Brain microvascular endothelial cell (primary cell): ENCODE data around the gene BICDL2.

Experiments used
- DNase-seq: peaks from one replicate; pipeline ENCODE4 v3.0.0-alpha.2; 2020
- H3K27ac ChIP-seq: fragments of 250-450 bp; sonication (Bioruptor Pico); 2 replicates; pipeline ENCODE4 v1.5.1; 2020; ENCODE audit warnings: mild to moderate bottlenecking, moderate library complexity
- H3K27me3 ChIP-seq: fragments of 250-450 bp; sonication (Bioruptor Pico); replicated peaks from 2 replicates; pipeline ENCODE4 v1.5.1; 2020; ENCODE audit warnings: mild to moderate bottlenecking
- H3K36me3 ChIP-seq: fragments of 250-450 bp; sonication (Bioruptor Pico); replicated peaks from 2 replicates; pipeline ENCODE4 v1.5.1; 2020; ENCODE audit warnings: mild to moderate bottlenecking
- H3K4me3 ChIP-seq: 2 replicates; pipeline ENCODE4 v1.5.1; 2011; ENCODE audit warnings: low read depth, mild to moderate bottlenecking, control low read depth, low read length, moderate library complexity
- in situ Hi-C: cut with HindIII; loops from 2 replicates; pipeline ENCODE4 v1.10.0; 2017; ENCODE audit warnings: low sequenced_read_pairs, low pct_ligation_motif_present
- TF ChIP-seq, protein P1 (sequence below): IDR thresholded peaks from 2 replicates; pipeline ENCODE4 v1.5.1; 2011; ENCODE audit warnings: low read depth, mild to moderate bottlenecking, moderate library complexity, low read length, control low read depth, inconsistent platforms; ENCODE audit errors: missing control alignments

The BICDL2 gene

DNA sequence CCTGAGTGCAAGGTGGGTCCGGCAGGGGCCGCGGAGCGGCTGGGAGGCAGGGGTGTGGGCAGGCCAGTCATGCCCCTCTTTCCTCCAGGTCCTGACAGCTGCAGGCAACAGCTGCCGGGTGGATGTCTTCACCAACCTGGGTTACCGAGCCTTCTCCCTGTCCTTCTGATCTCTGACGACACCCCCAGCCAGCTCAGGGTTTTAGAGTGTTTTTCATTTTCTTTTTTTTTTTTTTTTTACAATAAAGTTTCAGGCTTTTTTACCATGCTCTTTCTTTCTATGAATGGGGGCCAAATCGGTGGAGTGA, 9.3 kb downstream of the BICDL2 start:
- in situ Hi-C loops = no loop called here
- H3K27ac ChIP-seq = no peak overlapping the region
- no peak overlapping the region for H3K4me3 ChIP-seq
- H3K36me3 ChIP-seq = peaks cover 13% of the 10 kb centered on the region
- no peak for DNase-seq
- TF ChIP-seq, protein P1, sequence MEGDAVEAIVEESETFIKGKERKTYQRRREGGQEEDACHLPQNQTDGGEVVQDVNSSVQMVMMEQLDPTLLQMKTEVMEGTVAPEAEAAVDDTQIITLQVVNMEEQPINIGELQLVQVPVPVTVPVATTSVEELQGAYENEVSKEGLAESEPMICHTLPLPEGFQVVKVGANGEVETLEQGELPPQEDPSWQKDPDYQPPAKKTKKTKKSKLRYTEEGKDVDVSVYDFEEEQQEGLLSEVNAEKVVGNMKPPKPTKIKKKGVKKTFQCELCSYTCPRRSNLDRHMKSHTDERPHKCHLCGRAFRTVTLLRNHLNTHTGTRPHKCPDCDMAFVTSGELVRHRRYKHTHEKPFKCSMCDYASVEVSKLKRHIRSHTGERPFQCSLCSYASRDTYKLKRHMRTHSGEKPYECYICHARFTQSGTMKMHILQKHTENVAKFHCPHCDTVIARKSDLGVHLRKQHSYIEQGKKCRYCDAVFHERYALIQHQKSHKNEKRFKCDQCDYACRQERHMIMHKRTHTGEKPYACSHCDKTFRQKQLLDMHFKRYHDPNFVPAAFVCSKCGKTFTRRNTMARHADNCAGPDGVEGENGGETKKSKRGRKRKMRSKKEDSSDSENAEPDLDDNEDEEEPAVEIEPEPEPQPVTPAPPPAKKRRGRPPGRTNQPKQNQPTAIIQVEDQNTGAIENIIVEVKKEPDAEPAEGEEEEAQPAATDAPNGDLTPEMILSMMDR = no peak
- H3K27me3 ChIP-seq = peaks cover 22% of the 10 kb centered on the region

DNA sequence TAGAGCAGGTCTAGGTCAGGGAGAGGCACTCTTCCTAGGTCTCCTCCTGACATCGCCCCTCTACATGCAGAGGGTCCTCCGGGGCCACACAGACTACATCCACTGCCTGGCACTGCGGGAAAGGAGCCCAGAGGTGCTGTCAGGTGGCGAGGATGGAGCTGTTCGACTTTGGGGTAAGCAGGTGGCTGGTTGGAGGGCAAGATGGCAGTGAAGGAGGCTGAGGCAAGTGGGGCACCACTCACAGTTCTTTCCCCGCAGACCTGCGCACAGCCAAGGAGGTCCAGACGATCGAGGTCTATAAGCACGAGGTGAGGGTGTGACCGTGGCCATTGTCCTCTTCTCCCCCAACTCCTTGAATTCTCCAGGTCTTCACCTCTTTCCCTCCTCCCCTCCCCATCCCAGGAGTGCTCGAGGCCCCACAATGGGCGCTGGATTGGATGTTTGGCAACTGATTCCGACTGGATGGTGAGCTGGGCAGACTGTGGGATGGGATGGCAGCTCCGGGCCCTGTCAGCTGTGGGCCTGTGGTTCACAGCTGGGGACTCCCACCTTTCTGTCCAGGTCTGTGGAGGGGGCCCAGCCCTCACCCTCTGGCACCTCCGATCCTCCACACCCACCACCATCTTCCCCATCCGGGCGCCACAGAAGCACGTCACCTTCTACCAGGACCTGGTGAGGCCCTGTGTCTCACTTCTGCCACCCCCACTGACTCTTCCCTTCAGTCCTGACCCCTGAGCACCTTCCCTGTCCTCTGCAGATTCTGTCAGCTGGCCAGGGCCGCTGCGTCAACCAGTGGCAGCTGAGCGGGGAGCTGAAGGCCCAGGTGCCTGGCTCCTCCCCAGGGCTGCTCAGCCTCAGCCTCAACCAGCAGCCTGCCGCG, 9.9 kb downstream of the BICDL2 start:
- no peak for DNase-seq
- peaks cover 17% of the 10 kb centered on the region for H3K27me3 ChIP-seq
- no peak overlapping the region for H3K27ac ChIP-seq
- H3K36me3 ChIP-seq = peaks cover 15% of the 10 kb centered on the region
- TF ChIP-seq, protein P1 = no peak
- no peak overlapping the region for H3K4me3 ChIP-seq
- in situ Hi-C loops = no loop called here

DNA sequence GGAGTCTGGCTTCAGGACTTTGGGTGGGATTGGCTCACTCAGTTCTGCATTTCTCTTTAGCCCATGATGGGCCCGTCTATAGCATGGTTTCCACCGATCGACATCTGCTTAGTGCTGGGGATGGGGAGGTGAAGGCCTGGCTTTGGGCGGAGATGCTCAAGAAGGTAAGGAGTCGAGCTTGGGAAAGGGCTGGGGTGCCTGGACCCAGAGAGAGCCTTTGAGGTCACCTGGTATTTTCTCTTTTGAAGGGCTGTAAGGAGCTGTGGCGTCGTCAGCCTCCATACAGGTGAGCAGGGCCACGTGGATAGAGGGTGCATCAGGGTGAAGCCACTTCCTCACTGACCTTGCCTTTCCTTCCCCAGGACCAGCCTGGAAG, 10.8 kb downstream of the BICDL2 start:
- Histone ChIP-seq H3K36me3 (peaks cover 17% of the 10 kb centered on the region), H3K4me3 (no peak overlapping the region), H3K27ac (no peak overlapping the region), H3K27me3 (peaks cover 17% of the 10 kb centered on the region)
- TF ChIP-seq, protein P1 = no peak
- in situ Hi-C loops = no loop called here
- DNase-seq = no peak

DNA sequence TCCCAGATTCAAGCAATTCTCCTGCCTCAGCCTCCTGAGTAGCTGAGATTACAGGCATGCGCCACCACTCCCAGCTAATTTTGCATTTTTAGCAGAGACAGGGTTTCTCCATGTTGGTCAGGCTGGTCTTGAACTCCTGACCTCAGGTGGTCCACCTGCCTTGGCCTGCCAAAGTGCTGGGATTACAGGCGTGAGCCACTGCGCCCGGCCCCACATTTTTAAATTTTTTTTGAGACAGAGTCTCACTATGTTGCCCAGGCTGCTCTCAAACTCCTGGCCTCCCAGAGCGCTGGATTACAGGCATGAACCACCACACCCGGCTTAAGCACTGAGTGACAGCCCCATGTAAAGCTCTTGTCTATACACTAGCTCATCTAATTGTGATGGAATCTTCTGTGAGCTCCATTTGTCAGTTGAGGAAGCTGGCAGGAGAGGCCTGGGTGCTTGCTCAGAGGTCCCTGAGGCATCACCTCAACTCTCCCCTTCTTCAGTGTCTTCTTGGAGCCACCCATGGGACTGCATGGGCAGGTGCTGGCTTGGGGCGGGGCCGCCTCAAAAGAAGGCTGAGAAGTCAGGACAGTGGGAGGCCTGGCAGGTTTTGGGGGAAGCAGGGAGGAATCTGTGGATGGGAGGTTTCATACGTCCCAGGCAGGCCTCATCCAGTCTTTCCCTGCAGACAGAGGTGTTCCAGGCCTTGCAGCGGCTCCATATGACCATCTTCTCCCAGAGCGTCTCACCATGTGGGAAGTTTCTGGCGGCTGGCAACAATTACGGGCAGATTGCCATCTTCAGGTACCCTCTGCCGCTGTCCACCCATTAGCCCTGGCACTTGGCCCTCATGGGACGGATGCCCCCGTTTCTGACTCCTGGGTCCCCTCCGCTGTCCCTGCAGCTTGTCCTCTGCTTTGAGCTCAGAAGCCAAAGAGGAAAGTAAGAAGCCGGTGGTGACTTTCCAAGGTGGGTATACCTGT, 11.4 kb downstream of the BICDL2 start:
- in situ Hi-C loops = no loop called here
- H3K27ac ChIP-seq = no peak overlapping the region
- H3K36me3 ChIP-seq = peaks cover 17% of the 10 kb centered on the region
- H3K27me3 ChIP-seq = peaks cover 11% of the 10 kb centered on the region
- no peak overlapping the region for H3K4me3 ChIP-seq
- TF ChIP-seq, protein P1 = no peak
- DNase-seq = no peak

DNA sequence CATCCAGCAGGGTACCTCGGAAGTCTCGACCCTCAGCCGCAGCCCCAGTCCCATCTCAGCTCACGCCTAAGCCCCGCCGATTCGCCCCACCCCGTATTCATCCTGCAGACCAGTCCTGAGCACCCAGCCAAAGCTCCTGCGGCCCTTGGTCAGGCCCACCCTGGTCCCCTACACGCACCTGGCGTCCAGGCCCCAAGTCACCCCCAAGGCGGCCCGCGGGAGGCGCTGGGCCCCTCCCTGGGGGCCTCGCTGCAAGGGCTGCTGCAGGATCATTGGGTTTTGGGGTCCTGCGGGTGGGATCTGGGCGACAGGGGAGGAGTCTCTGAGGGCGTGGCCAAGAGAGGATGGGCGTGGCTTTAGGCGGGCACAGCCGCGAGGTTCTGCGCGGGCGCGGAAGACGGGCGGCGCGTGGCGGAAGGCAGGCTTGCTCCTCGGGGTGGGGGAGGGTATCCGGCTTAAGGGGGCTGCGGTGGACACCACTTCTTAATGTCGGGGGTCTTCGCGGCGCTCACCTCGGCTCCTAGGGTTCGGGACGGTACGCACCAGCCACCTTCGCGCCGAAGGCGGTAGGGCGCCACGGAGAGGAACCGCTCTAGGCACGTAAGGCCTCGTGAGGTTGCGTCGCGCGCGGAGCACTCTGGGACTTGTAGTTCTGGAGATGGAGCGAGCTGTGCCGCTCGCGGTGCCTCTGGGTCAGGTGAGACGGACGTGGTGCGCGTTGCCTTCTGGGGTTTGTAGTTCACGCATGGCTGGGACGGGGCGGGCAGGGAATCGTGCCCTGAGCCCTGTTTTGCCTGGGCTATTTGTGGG, 12.9 kb downstream of the BICDL2 start, which contains the start of the genes HCFC1R1 and THOC6:
Gene HCFC1R1, minus strand, starts transcription at position 274 of the 810 bp plus-strand sequence. Its CDS starts 1 bp downstream, at position 273.
Gene THOC6, plus strand, starts transcription at position 367 of the 810 bp plus-strand sequence. Its CDS starts 292 bp downstream, at position 659.
- H3K27ac ChIP-seq = peak within 1 kb of the TSS; percentile 97
- TF ChIP-seq, protein P1 = no peak
- peaks cover 17% of the 10 kb centered on the region for H3K36me3 ChIP-seq
- in situ Hi-C loops = no loop called here
- peaks cover under 1% of the 10 kb centered on the region for H3K27me3 ChIP-seq
- DNase-seq = peak; percentile 96
- H3K4me3 ChIP-seq = peak within 1 kb of the TSS; percentile 95
